ENCODE data around the gene TMEM135.
"Not testable (repeated sequence)": the region's sequence is repeated elsewhere in the genome, so short reads cannot be mapped to it uniquely, and the experiment has no call there.

DNA sequence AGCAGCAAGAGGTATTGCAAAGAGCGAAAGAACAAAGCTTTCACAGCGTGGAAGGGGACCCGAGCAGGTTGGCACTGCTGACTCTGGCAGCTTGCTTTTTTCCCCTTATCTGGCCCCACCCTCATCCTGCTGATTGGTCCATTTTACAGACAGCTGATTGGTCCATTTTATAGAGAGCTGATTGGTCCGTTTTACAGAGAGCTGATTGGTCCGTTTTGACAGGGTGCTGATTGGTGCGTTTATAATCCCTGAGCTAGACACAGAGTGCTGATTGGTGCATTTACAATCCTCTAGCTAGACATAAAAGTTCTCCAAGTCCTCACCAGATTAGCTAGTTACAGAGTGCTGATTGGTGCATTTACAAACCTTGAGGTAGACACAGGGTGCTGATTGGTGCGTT is 247.9 kb downstream of the TMEM135 start:
- not testable (repeated sequence) for TF ChIP-seq POLR2AphosphoS5 (IDR thresholded peaks at IDR 0.05)
- TF ChIP-seq, protein P1, sequence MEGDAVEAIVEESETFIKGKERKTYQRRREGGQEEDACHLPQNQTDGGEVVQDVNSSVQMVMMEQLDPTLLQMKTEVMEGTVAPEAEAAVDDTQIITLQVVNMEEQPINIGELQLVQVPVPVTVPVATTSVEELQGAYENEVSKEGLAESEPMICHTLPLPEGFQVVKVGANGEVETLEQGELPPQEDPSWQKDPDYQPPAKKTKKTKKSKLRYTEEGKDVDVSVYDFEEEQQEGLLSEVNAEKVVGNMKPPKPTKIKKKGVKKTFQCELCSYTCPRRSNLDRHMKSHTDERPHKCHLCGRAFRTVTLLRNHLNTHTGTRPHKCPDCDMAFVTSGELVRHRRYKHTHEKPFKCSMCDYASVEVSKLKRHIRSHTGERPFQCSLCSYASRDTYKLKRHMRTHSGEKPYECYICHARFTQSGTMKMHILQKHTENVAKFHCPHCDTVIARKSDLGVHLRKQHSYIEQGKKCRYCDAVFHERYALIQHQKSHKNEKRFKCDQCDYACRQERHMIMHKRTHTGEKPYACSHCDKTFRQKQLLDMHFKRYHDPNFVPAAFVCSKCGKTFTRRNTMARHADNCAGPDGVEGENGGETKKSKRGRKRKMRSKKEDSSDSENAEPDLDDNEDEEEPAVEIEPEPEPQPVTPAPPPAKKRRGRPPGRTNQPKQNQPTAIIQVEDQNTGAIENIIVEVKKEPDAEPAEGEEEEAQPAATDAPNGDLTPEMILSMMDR (IDR thresholded peaks at IDR 0.05), result not testable (repeated sequence)

Measured in transverse colon (tissue), 4 donors.